ENCODE data around the gene KRT13. TPM values are rescaled to one million over a fixed set of nuclear protein-coding genes. Genes with fewer than 3 reads are reported as not detected.

KRT13 gene
- total and polyA plus RNA-seq, 10 of the 15 experiments (the other 5 are each of a cell fraction or from before 2014, with no cell fraction given), result not detected

- WGBS (ENCODE audit: insufficient coverage, insufficient replicate concordance, low lambda C conversion rate, missing lambda C conversion rate), result 0% methylated on average over 6 of the region's 6 CpGs
- intact Hi-C loops (cut with micrococcal nuclease; ENCODE audit: unreplicated experiment) (no loop called here), in situ Hi-C loops (cut with MboI) (no loop called here)
- ChIA-PET RAD21 (ENCODE audit: unreplicated experiment) (no interaction called here), CTCF (interaction anchor here (0.5 to 1.7 kb wide), 3 partner anchors 156 to 590 kb away, joined by 3 to 5 read pairs (median 4); no protein-coding TSS in a partner anchor), SMC1A (ENCODE audit: uncharacterized antibody, unreplicated experiment) (no interaction called here), POLR2A (no interaction called here)
- TF ChIP-seq NFYB (IDR thresholded peaks at IDR 0.05; ENCODE audit: insufficient read depth, low read depth, low read length), result no peak
- TF ChIP-seq FOXK2 (IDR thresholded peaks at IDR 0.05), result no peak
- TF ChIP-seq BRCA1 (IDR thresholded peaks at IDR 0.05; ENCODE audit: low read depth, low read length), result no peak
- TF ChIP-seq CREM (IDR thresholded peaks at IDR 0.05; ENCODE audit: low read depth), result no peak
- TF ChIP-seq TBL1XR1 (IDR thresholded peaks at IDR 0.05; ENCODE audit: low read depth, low read length), result no peak
- no peak for TF ChIP-seq E2F8 (IDR thresholded peaks at IDR 0.05; ENCODE audit: low read depth, partially characterized antibody)
- TF ChIP-seq CREB1 (IDR thresholded peaks at IDR 0.05; ENCODE audit: low read depth), result no peak
- TF ChIP-seq HCFC1 (IDR thresholded peaks at IDR 0.05; ENCODE audit: low read length), result no peak
- TF ChIP-seq ZBTB11 (CRISPR knock-in tag; IDR thresholded peaks at IDR 0.05), result no peak
- no peak for TF ChIP-seq KDM1A (IDR thresholded peaks at IDR 0.05; ENCODE audit: borderline replicate concordance)
- no peak for TF ChIP-seq MTA3 (IDR thresholded peaks at IDR 0.05; ENCODE audit: borderline replicate concordance, low read length)
- no peak for TF ChIP-seq ZNF24 (IDR thresholded peaks at IDR 0.05)
- TF ChIP-seq ATF7 (IDR thresholded peaks at IDR 0.05; ENCODE audit: low read depth), result no peak
- TF ChIP-seq ZNF217 (IDR thresholded peaks at IDR 0.05), result no peak
- Histone ChIP-seq H3K4me1 (ENCODE audit: control insufficient read depth, insufficient read depth, low read length) (no peaks in the 10 kb centered on the region), H3K9me3 (replicated peaks; ENCODE audit: control insufficient read depth, insufficient read depth, low read length) (no peaks in the 10 kb centered on the region), H3K27ac (ENCODE audit: control insufficient read depth, insufficient read depth) (no peak overlapping the region), H3K79me2 (ENCODE audit: control insufficient read depth, insufficient read depth, low read length) (no peaks in the 10 kb centered on the region), H4K20me1 (ENCODE audit: control insufficient read depth, insufficient read depth) (no peaks in the 10 kb centered on the region), H3K36me3 (ENCODE audit: control insufficient read depth in 2 of 2, insufficient read depth in 2 of 2, low read length in 1 of 2) (no peaks in the 10 kb centered on the region), H3K9ac (ENCODE audit: control insufficient read depth, insufficient read depth, low read length) (no peak overlapping the region), H2AFZ (ENCODE audit: control insufficient read depth, low read depth, low read length) (no peak overlapping the region), H3K4me2 (ENCODE audit: control insufficient read depth, insufficient read depth) (no peak overlapping the region), H3K27me3 (replicated peaks in 1 of 2; ENCODE audit: control insufficient read depth in 2 of 2, insufficient read depth in 2 of 2, low read length in 1 of 2) (peaks cover 0 to 2% of the 10 kb centered on the region in 2 experiments; a peak in 2 of 4 replicates), H3K4me3 (no peak overlapping the region)
- no peak for FAIRE-seq
- no peak for ATAC-seq
- no peak for DNase-seq (ENCODE audit: low read depth, low spot score)
- BruUV-seq (replicated peaks), result no TSS peak
Measured at GRCh38 chr17:41492351-41492750, 13.1 kb downstream of the KRT13 start.
